DND-41 (cell line): ENCODE results near the gene NPR3.

ENCODE experiments used
- EZH2 ChIP-seq: IDR thresholded peaks from 3 replicates; pipeline ENCODE4 v1.6.1; 2012; ENCODE audit warnings: borderline replicate concordance, low read depth, mild to moderate bottlenecking, moderate library complexity, low read length, inconsistent platforms; ENCODE audit not compliant: severe bottlenecking
- TF ChIP-seq, protein P1 (sequence below): IDR thresholded peaks from 2 replicates; pipeline ENCODE4 v1.5.1; 2012; ENCODE audit warnings: borderline replicate concordance, low read length, moderate library complexity, mild to moderate bottlenecking; ENCODE audit not compliant: poor library complexity, severe bottlenecking; ENCODE audit errors: extremely low read depth

DNA sequence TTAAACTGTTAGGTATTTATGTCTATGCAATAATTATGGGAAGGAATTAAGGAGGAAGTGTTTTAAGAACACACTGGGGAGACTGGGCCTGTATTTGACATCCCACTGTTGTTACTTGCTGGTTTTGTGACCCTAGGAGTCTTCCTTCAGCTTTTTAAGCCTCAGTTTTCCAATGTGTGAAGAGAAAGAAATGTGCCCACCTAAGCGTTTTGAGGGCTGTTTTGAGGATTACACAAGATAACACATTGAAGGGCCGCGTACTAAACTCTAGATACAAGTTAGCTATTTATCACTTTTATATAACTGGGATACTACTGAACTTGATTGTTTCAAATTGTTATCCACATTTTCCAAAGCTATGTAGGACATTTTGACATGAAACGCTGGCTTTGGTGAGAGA, 72.5 kb downstream of the NPR3 start:
- TF ChIP-seq, protein P1, sequence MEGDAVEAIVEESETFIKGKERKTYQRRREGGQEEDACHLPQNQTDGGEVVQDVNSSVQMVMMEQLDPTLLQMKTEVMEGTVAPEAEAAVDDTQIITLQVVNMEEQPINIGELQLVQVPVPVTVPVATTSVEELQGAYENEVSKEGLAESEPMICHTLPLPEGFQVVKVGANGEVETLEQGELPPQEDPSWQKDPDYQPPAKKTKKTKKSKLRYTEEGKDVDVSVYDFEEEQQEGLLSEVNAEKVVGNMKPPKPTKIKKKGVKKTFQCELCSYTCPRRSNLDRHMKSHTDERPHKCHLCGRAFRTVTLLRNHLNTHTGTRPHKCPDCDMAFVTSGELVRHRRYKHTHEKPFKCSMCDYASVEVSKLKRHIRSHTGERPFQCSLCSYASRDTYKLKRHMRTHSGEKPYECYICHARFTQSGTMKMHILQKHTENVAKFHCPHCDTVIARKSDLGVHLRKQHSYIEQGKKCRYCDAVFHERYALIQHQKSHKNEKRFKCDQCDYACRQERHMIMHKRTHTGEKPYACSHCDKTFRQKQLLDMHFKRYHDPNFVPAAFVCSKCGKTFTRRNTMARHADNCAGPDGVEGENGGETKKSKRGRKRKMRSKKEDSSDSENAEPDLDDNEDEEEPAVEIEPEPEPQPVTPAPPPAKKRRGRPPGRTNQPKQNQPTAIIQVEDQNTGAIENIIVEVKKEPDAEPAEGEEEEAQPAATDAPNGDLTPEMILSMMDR, result no peak
- TF ChIP-seq EZH2, result no peak
